ENCODE results near the gene CARD8. TPM values are rescaled to one million over a fixed set of nuclear protein-coding genes. Genes with fewer than 3 reads are reported as not detected.
"Not testable (repeated sequence)": the region's sequence is repeated elsewhere in the genome, so short reads cannot be mapped to it uniquely, and the experiment has no call there.

Gene CARD8
- total RNA-seq, 2 experiments from 2014 or later, result 123 to 125 TPM

GRCh38 chr19:48237057-48237456 lies 18.7 kb downstream of the CARD8 start:
- ChIA-PET POLR2A (no interaction called here), CTCF (no interaction called here)

- ChIA-PET POLR2A (interaction anchor here (1.0 kb wide), 1 partner anchor 27 kb away, joined by 3 read pairs; no protein-coding TSS in a partner anchor), CTCF (interaction anchor here (1.0 kb wide), 1 partner anchor 8 kb away, joined by 3 read pairs; no protein-coding TSS in a partner anchor)
Measured at GRCh38 chr19:48230555-48231129, 25.1 kb downstream of the CARD8 start.

GRCh38 chr19:48221628-48222027 lies 34.1 kb downstream of the CARD8 start:
- CTCF ChIA-PET, result no interaction called here
- POLR2A ChIA-PET, result no interaction called here

GRCh38 chr19:48220784-48221183 lies 34.9 kb downstream of the CARD8 start:
- POLR2A ChIA-PET, CTCF ChIA-PET: not testable (repeated sequence)

GRCh38 chr19:48218997-48219396 lies 36.7 kb downstream of the CARD8 start:
- POLR2A ChIA-PET, result no interaction called here
- CTCF ChIA-PET, result no interaction called here

GRCh38 chr19:48216933-48217332 lies 38.8 kb downstream of the CARD8 start:
- ChIA-PET CTCF (interaction anchor here (1.0 kb wide), 1 partner anchor 22 kb away, joined by 3 read pairs; no protein-coding TSS in a partner anchor), POLR2A (no interaction called here)

- ChIA-PET CTCF (no interaction called here), POLR2A (no interaction called here)
Measured at GRCh38 chr19:48213959-48214358, 41.8 kb downstream of the CARD8 start.

- CTCF ChIA-PET, result interaction anchor here (1.1 kb wide), 1 partner anchor 124 kb away, joined by 3 read pairs; no protein-coding TSS in a partner anchor
- POLR2A ChIA-PET, result no interaction called here
Measured at GRCh38 chr19:48210005-48210404, 45.7 kb downstream of the CARD8 start.

GRCh38 chr19:48206397-48207093 lies 49.2 kb downstream of the CARD8 start:
- CTCF ChIA-PET, result no interaction called here
- POLR2A ChIA-PET, result no interaction called here

GRCh38 chr19:48203794-48204628 lies 51.7 kb downstream of the CARD8 start:
- POLR2A ChIA-PET, result interaction anchor here (0.6 to 1.5 kb wide), 9 partner anchors 10 to 56 kb away, joined by 3 to 9 read pairs (median 3); partner anchors contain the start of gene CARD8
- CTCF ChIA-PET, result interaction anchor here (0.5 to 2.2 kb wide), 9 partner anchors 8 to 384 kb away, joined by 3 to 16 read pairs (median 4); no protein-coding TSS in a partner anchor

GRCh38 chr19:48203222-48203793 lies 52.4 kb downstream of the CARD8 start:
- CTCF ChIA-PET, result interaction anchor here (0.8 to 2.2 kb wide), 8 partner anchors 9 to 88 kb away, joined by 3 to 16 read pairs (median 4); no protein-coding TSS in a partner anchor
- POLR2A ChIA-PET, result interaction anchor here (0.6 to 1.5 kb wide), 11 partner anchors 9 to 56 kb away, joined by 3 to 9 read pairs (median 3); partner anchors contain the start of gene CARD8

GRCh38 chr19:48196933-48197665 lies 58.6 kb downstream of the CARD8 start:
- POLR2A ChIA-PET, result no interaction called here
- CTCF ChIA-PET, result no interaction called here

- CTCF ChIA-PET, result no interaction called here
- POLR2A ChIA-PET, result no interaction called here
Measured at GRCh38 chr19:48196321-48196763, 59.4 kb downstream of the CARD8 start.

- ChIA-PET CTCF (interaction anchor here (0.5 to 2.0 kb wide), 5 partner anchors 8 to 90 kb away, joined by 3 to 16 read pairs (median 3); no protein-coding TSS in a partner anchor), POLR2A (no interaction called here)
Measured at GRCh38 chr19:48194844-48195830, 60.6 kb downstream of the CARD8 start.

- ChIA-PET CTCF (interaction anchor here (0.5 to 2.0 kb wide), 5 partner anchors 9 to 89 kb away, joined by 3 to 16 read pairs (median 3); no protein-coding TSS in a partner anchor), POLR2A (interaction anchor here (0.8 kb wide), 1 partner anchor 9 kb away, joined by 3 read pairs; no protein-coding TSS in a partner anchor)
Measured at GRCh38 chr19:48194041-48194843, 61.5 kb downstream of the CARD8 start.

- ChIA-PET CTCF (no interaction called here), POLR2A (no interaction called here)
Measured at GRCh38 chr19:48192750-48193149, 63.0 kb downstream of the CARD8 start.

- ChIA-PET CTCF (interaction anchor here (1.0 kb wide), 1 partner anchor 8 kb away, joined by 3 read pairs; no protein-coding TSS in a partner anchor), POLR2A (no interaction called here)
Measured at GRCh38 chr19:48190885-48191284, 64.8 kb downstream of the CARD8 start.
